MCF 10A (cell line): ENCODE measurements around the gene USP54. TPM values are rescaled to one million over a fixed set of nuclear protein-coding genes. Genes with fewer than 3 reads are reported as not detected.

ENCODE experiments used
- BruUV-seq: library from RNA; stranded (reverse); fragments of 400-500 nt; replicated peaks from 2 replicates; lab custom pipeline; 2021; lab: Mats Ljungman, UMichigan
- CTCF ChIA-PET: fragments of 300-600 bp; sonication (Branson Sonifier 250); formaldehyde crosslinking; extraction: SDS; loops from one replicate; lab custom pipeline; 2021; ENCODE audit warnings: antibody characterized with exemption, inconsistent platforms; lab: Yijun Ruan, JAX
- POLR2A ChIA-PET: fragments of 300-600, 350-650 bp; sonication (Branson Sonifier 250); formaldehyde crosslinking; extraction: SDS; loops from one replicate; lab custom pipeline; 2020; ENCODE audit warnings: antibody characterized with exemption, inconsistent platforms; lab: Yijun Ruan, JAX
- DNase-seq: peaks from one replicate; pipeline ENCODE4 v3.0.0-alpha.2; 2018; ENCODE audit not compliant: unreplicated experiment
- H3K27ac Mint-ChIP-seq: one replicate; pipeline ENCODE4 v1.8.0; 2022; ENCODE audit warnings: mild to moderate bottlenecking, low read depth, mixed read lengths; ENCODE audit not compliant: unreplicated experiment
- H3K27me3 Mint-ChIP-seq: one replicate; pipeline ENCODE4 v1.8.0; 2022; ENCODE audit warnings: mixed read lengths; ENCODE audit not compliant: insufficient read depth, unreplicated experiment
- H3K36me3 Mint-ChIP-seq: one replicate; pipeline ENCODE4 v1.8.0; 2022; ENCODE audit warnings: mild to moderate bottlenecking, moderate library complexity, mixed read lengths; ENCODE audit not compliant: insufficient read depth, unreplicated experiment
- H3K4me1 Mint-ChIP-seq: one replicate; pipeline ENCODE4 v1.8.0; 2022; ENCODE audit warnings: mixed read lengths; ENCODE audit not compliant: insufficient read depth, unreplicated experiment
- H3K4me3 Mint-ChIP-seq: one replicate; pipeline ENCODE4 v1.8.0; 2022; ENCODE audit warnings: mild to moderate bottlenecking, moderate library complexity, mixed read lengths; ENCODE audit not compliant: unreplicated experiment
- H3K9me3 Mint-ChIP-seq: one replicate; pipeline ENCODE4 v1.8.0; 2022; ENCODE audit warnings: mixed read lengths; ENCODE audit not compliant: unreplicated experiment
- CTCF ChIP-seq: fragments of 200-600 bp; IDR thresholded peaks from one replicate; pipeline ENCODE4 v1.8.0; 2022; ENCODE audit warnings: antibody characterized with exemption, mild to moderate bottlenecking; ENCODE audit not compliant: unreplicated experiment
- intact Hi-C: fragments of 100-400 bp; cut with micrococcal nuclease; formaldehyde crosslinking; loops from 2 replicates; pipeline ENCODE4 v1.14.1; 2022
- total RNA-seq: library from RNA; stranded (reverse); gene quantifications from 2 replicates; pipeline ENCODE4 v1.2.3, GENCODE V29; 2022

USP54 gene
- total RNA-seq, 1 experiment from 2014 or later, result 19.6 TPM

- Mint-ChIP-seq H3K4me3 (no peak overlapping the region), H3K27me3 (no peaks in the 10 kb centered on the region), H3K36me3 (no peaks in the 10 kb centered on the region), H3K4me1 (no peaks in the 10 kb centered on the region), H3K27ac (no peak overlapping the region), H3K9me3 (no peaks in the 10 kb centered on the region)
- no peak for DNase-seq
- POLR2A ChIA-PET, result interaction anchor here (0.8 kb wide), 1 partner anchor 10 kb away, joined by 3 read pairs; no protein-coding TSS in a partner anchor
- BruUV-seq, result no TSS peak
- no peak for TF ChIP-seq CTCF
- CTCF ChIA-PET, result interaction anchor here (0.6 kb wide), 1 partner anchor 37 kb away, joined by 3 read pairs; no protein-coding TSS in a partner anchor
- intact Hi-C loops, result no loop called here
These were observed 23.6 kb upstream of the USP54 start for GRCh38 chr10:73614720-73615119.

- POLR2A ChIA-PET, result interaction anchor here (0.9 to 2.8 kb wide), 4 partner anchors 12 to 18 kb away, joined by 3 to 13 read pairs (median 4); no protein-coding TSS in a partner anchor
- Mint-ChIP-seq H3K27ac (no peak overlapping the region), H3K4me3 (no peak overlapping the region), H3K4me1 (no peaks in the 10 kb centered on the region), H3K27me3 (no peaks in the 10 kb centered on the region), H3K9me3 (no peaks in the 10 kb centered on the region), H3K36me3 (no peaks in the 10 kb centered on the region)
- CTCF ChIA-PET, result interaction anchor here (2.2 kb wide), 1 partner anchor 35 kb away, joined by 10 read pairs; no protein-coding TSS in a partner anchor
- intact Hi-C loops, result no loop called here
- no peak for TF ChIP-seq CTCF
- DNase-seq, result no peak
- BruUV-seq, result no TSS peak
These were observed 18.0 kb upstream of the USP54 start for GRCh38 chr10:73609116-73609515.

- no peak overlapping the region for H3K27ac Mint-ChIP-seq
- H3K4me1 Mint-ChIP-seq, result peaks cover 10% of the 10 kb centered on the region
- TF ChIP-seq CTCF, result no peak
- no peaks in the 10 kb centered on the region for H3K27me3 Mint-ChIP-seq
- no peak overlapping the region for H3K4me3 Mint-ChIP-seq
- ChIA-PET POLR2A (interaction anchor here (0.6 to 3.0 kb wide), 12 partner anchors 9 to 345 kb away, joined by 3 to 12 read pairs (median 4); partner anchors contain the start of gene USP54), CTCF (interaction anchor here (0.6 to 2.5 kb wide), 5 partner anchors 10 to 80 kb away, joined by 3 to 8 read pairs (median 4); partner anchors contain the start of gene USP54)
- no peaks in the 10 kb centered on the region for H3K36me3 Mint-ChIP-seq
- intact Hi-C loops, result no loop called here
- H3K9me3 Mint-ChIP-seq, result no peaks in the 10 kb centered on the region
- no TSS peak for BruUV-seq
- peak; percentile 36 for DNase-seq
These were observed 10.4 kb upstream of the USP54 start for GRCh38 chr10:73601486-73601921.

- POLR2A ChIA-PET, result interaction anchor here (1.0 to 1.8 kb wide), 3 partner anchors 12 to 27 kb away, joined by 4 to 6 read pairs (median 6); no protein-coding TSS in a partner anchor
- Mint-ChIP-seq H3K36me3 (no peaks in the 10 kb centered on the region), H3K4me1 (peaks cover 10% of the 10 kb centered on the region), H3K9me3 (no peaks in the 10 kb centered on the region), H3K27ac (no peak overlapping the region), H3K4me3 (no peak overlapping the region), H3K27me3 (no peaks in the 10 kb centered on the region)
- no TSS peak for BruUV-seq
- intact Hi-C loops, result no loop called here
- TF ChIP-seq CTCF, result no peak
- CTCF ChIA-PET, result no interaction called here
- DNase-seq, result no peak
These were observed 6.2 kb upstream of the USP54 start for GRCh38 chr10:73597346-73597745.
